ENCODE measurements around the gene EDC3. TPM values are rescaled to one million over a fixed set of nuclear protein-coding genes. Genes with fewer than 3 reads are reported as not detected.

EDC3 gene
- total and polyA plus RNA-seq, 2 of the 4 experiments (the other 2 are of a cell fraction): 16.8 to 38.0 TPM

DNA sequence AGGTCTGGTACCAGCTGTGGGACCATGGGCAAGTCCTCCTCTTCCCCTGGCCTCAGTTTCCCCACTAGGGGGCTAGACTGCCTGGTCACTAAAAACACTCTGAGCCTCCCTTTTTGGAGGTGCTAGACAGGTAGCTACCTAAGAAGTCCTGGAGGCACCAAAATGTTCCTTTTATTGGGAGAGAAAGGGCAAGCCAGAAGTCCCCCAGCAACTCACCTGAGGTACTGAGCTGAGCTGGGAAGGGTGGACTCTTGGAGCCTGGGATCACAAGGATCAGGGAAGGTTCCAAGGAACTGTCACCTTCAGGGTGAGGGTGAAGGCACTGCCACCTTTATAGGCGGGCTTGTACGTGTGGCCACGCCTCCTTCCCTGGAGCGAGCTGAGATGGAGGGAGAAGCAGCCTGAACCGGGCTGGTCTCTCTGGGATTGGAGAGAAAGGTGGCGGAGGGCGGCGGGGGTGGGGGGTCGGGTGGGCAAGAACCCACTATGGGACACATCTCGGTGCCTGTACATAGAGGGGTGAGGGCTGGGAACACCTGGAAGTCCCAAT, 29.5 kb upstream of the EDC3 start, which contains the start of gene CYP1A1:
Gene CYP1A1 (minus strand): TSS at position 304 of the 550 bp plus-strand sequence. CDS start 2,431 bp downstream, outside the sequence.
- no peak within 1 kb of the TSS for H3K27ac ChIP-seq (ENCODE audit: insufficient read depth, low read length)
- no peak within 1 kb of the TSS for H2BK20ac ChIP-seq (ENCODE audit: low read depth, low read length)
- peak within 1 kb of the TSS; percentile 87 for H3K4me2 ChIP-seq (ENCODE audit: low read depth, low read length)
- no CpG with 5 or more reads among the region's 10 CpGs for WGBS, 2 experiments (ENCODE audit: extremely low coverage in 2 of 2, insufficient read length in 1 of 2)
- ChIA-PET POLR2A (ENCODE audit: unreplicated experiment) (interaction anchor here (0.5 kb wide), 1 partner anchor 41 kb away, joined by 7 read pairs; no protein-coding TSS in a partner anchor), CTCF (no interaction called here)
- no peak within 1 kb of the TSS for H4K5ac ChIP-seq (ENCODE audit: low read depth, low read length)
- peak within 1 kb of the TSS; percentile 87 for H2AFZ ChIP-seq (replicated peaks; ENCODE audit: low read length, poor library complexity)
- H3K79me1 ChIP-seq (ENCODE audit: low read depth in 1 of 2, low read length in 2 of 2): no peaks in the 10 kb centered on the region
- no TSS peak for BruUV-seq (replicated peaks)
- dilution Hi-C loops (cut with HindIII; ENCODE audit: low sequenced_read_pairs, unreplicated experiment) (no loop called here), in situ Hi-C loops (cut with MboI; ENCODE audit: low sequenced_read_pairs) (no loop called here), intact Hi-C loops (cut with micrococcal nuclease) (no loop called here)
- H3K18ac ChIP-seq (ENCODE audit: low read depth, low read length): no peak within 1 kb of the TSS
- H3K4me1 ChIP-seq (ENCODE audit: control insufficient read depth, insufficient read depth, low read length): no peaks in the 10 kb centered on the region
- H2BK15ac ChIP-seq (ENCODE audit: low read depth, low read length): no peak within 1 kb of the TSS
- H3K23ac ChIP-seq (ENCODE audit: low read depth, low read length): no peak within 1 kb of the TSS
- TF ChIP-seq POLR2A (IDR thresholded peaks at IDR 0.05; ENCODE audit: low read depth, low read length) (no peak), RAD21 (IDR thresholded peaks at IDR 0.05; ENCODE audit: low read length) (no peak), FOS (IDR thresholded peaks at IDR 0.05; ENCODE audit: low read depth, low read length) (no peak), MAZ (IDR thresholded peaks at IDR 0.05; ENCODE audit: borderline replicate concordance, low read depth, low read length) (no peak), CHD1 (IDR thresholded peaks at IDR 0.05; ENCODE audit: low read depth, low read length) (no peak), RFX5 (IDR thresholded peaks at IDR 0.05; ENCODE audit: low read depth, low read length) (no peak), BHLHE40 (IDR thresholded peaks at IDR 0.05; ENCODE audit: low read depth, low read length) (no peak), NFE2L2 (IDR thresholded peaks at IDR 0.05; ENCODE audit: low read depth, low read length) (no peak), MXI1 (IDR thresholded peaks at IDR 0.05; ENCODE audit: borderline replicate concordance, low read depth, low read length) (no peak), MAFK (IDR thresholded peaks at IDR 0.05; ENCODE audit: low read depth, low read length) (no peak), RCOR1 (IDR thresholded peaks at IDR 0.05; ENCODE audit: insufficient replicate concordance, low read length) (no peak), CEBPB (IDR thresholded peaks at IDR 0.05; ENCODE audit: low read depth, low read length) (no peak), SMC3 (IDR thresholded peaks at IDR 0.05; ENCODE audit: low read depth, low read length) (no peak)
- TF ChIP-seq, protein P1, sequence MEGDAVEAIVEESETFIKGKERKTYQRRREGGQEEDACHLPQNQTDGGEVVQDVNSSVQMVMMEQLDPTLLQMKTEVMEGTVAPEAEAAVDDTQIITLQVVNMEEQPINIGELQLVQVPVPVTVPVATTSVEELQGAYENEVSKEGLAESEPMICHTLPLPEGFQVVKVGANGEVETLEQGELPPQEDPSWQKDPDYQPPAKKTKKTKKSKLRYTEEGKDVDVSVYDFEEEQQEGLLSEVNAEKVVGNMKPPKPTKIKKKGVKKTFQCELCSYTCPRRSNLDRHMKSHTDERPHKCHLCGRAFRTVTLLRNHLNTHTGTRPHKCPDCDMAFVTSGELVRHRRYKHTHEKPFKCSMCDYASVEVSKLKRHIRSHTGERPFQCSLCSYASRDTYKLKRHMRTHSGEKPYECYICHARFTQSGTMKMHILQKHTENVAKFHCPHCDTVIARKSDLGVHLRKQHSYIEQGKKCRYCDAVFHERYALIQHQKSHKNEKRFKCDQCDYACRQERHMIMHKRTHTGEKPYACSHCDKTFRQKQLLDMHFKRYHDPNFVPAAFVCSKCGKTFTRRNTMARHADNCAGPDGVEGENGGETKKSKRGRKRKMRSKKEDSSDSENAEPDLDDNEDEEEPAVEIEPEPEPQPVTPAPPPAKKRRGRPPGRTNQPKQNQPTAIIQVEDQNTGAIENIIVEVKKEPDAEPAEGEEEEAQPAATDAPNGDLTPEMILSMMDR (conservative IDR thresholded peaks at IDR 0.05; ENCODE audit: low read depth, low read length): no peak
- TF ChIP-seq, protein P2, sequence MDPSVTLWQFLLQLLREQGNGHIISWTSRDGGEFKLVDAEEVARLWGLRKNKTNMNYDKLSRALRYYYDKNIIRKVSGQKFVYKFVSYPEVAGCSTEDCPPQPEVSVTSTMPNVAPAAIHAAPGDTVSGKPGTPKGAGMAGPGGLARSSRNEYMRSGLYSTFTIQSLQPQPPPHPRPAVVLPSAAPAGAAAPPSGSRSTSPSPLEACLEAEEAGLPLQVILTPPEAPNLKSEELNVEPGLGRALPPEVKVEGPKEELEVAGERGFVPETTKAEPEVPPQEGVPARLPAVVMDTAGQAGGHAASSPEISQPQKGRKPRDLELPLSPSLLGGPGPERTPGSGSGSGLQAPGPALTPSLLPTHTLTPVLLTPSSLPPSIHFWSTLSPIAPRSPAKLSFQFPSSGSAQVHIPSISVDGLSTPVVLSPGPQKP (IDR thresholded peaks at IDR 0.05; ENCODE audit: borderline replicate concordance, low read depth, low read length): no peak
- TF ChIP-seq, protein P3, sequence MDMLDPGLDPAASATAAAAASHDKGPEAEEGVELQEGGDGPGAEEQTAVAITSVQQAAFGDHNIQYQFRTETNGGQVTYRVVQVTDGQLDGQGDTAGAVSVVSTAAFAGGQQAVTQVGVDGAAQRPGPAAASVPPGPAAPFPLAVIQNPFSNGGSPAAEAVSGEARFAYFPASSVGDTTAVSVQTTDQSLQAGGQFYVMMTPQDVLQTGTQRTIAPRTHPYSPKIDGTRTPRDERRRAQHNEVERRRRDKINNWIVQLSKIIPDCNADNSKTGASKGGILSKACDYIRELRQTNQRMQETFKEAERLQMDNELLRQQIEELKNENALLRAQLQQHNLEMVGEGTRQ (IDR thresholded peaks at IDR 0.05; ENCODE audit: low read depth, low read length): no peak
- no peak within 1 kb of the TSS for H3K4ac ChIP-seq (ENCODE audit: low read depth, low read length)
- peak within 1 kb of the TSS; percentile 28 for H2AK9ac ChIP-seq (replicated peaks; ENCODE audit: low read depth, low read length, poor library complexity)
- H2AK5ac ChIP-seq (ENCODE audit: low read depth, low read length): 0 out of 2 replicates have a peak within 1 kb of the TSS, but pooled peaks have one; percentile 59
- no peak within 1 kb of the TSS for H4K91ac ChIP-seq (ENCODE audit: insufficient read depth, low read depth, low read length)
- H3K27me3 ChIP-seq (ENCODE audit: control insufficient read depth, insufficient read depth, low read length): peaks cover 71% of the 10 kb centered on the region
- no peak within 1 kb of the TSS for H2BK120ac ChIP-seq (ENCODE audit: low read depth, low read length)
- H3K9me1 ChIP-seq (ENCODE audit: insufficient read depth, low read length): peaks cover 5% of the 10 kb centered on the region
- DNase-seq: no peak
- no peak within 1 kb of the TSS for H4K8ac ChIP-seq (ENCODE audit: low read depth in 2 of 2, low read length in 2 of 2)
- no peak within 1 kb of the TSS for H3K14ac ChIP-seq (replicated peaks; ENCODE audit: low read depth, low read length)
- no peak within 1 kb of the TSS for H2BK5ac ChIP-seq (ENCODE audit: low read depth, low read length, poor library complexity, severe bottlenecking)
- no peaks in the 10 kb centered on the region for H3K36me3 ChIP-seq (ENCODE audit: control insufficient read depth, insufficient read depth, low read length)
- H4K20me1 ChIP-seq (ENCODE audit: insufficient read depth, low read length): no peaks in the 10 kb centered on the region; the same call in 1 of the 2 replicates
- H3K9ac ChIP-seq (ENCODE audit: low read depth, low read length): no peak within 1 kb of the TSS
- peak within 1 kb of the TSS; percentile 45 for H3K4me3 ChIP-seq (ENCODE audit: insufficient read depth, low read depth, low read length)
- no peak within 1 kb of the TSS for H3K56ac ChIP-seq (ENCODE audit: extremely low read depth, insufficient read depth, low read length)
- peak; percentile 44 for ATAC-seq (ENCODE audit: low read depth)
- H3K9me3 ChIP-seq (ENCODE audit: control insufficient read depth, insufficient read depth, low read length): no peaks in the 10 kb centered on the region

Data from IMR-90 (cell line).